Measurements from ENCODE around the gene DNAAF3. TPM values are rescaled to one million over a fixed set of nuclear protein-coding genes. Genes with fewer than 3 reads are reported as not detected.

Gene DNAAF3
- total and polyA plus RNA-seq, 4 donors, result 10.9 to 52.3 (median 13.7) TPM

DNA sequence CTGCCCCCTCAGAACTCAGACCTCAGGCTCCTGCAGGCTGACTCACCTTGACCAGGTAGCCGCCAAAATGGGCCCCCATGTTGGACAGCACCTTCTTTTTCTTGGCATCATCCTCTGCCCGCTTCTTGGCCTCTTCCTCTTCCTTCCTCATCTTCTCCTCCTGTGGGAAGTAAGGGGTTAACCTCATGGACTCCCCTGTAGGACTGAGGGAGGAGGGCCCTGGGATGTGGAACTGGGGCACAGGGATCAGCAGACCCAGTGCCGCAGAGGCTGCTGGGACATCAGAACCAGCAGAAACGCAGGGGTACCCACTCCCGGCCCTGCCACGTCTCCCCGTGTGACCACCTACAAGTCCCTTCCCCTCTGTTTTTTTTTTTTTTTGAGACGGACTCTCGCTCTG, 28.5 kb downstream of the DNAAF3 start:
- H3K4me1 ChIP-seq (ENCODE audit: control insufficient read depth in 5 of 5, insufficient read depth in 5 of 5, low read length in 5 of 5), result peaks cover 0 to 2% (median 0%) of the 10 kb centered on the region in 5 donors
- no peaks in the 10 kb centered on the region for H3K9me3 ChIP-seq (ENCODE audit: control insufficient read depth in 4 of 4, insufficient read depth in 3 of 4, low read length in 3 of 4)
- TF ChIP-seq, protein P1, sequence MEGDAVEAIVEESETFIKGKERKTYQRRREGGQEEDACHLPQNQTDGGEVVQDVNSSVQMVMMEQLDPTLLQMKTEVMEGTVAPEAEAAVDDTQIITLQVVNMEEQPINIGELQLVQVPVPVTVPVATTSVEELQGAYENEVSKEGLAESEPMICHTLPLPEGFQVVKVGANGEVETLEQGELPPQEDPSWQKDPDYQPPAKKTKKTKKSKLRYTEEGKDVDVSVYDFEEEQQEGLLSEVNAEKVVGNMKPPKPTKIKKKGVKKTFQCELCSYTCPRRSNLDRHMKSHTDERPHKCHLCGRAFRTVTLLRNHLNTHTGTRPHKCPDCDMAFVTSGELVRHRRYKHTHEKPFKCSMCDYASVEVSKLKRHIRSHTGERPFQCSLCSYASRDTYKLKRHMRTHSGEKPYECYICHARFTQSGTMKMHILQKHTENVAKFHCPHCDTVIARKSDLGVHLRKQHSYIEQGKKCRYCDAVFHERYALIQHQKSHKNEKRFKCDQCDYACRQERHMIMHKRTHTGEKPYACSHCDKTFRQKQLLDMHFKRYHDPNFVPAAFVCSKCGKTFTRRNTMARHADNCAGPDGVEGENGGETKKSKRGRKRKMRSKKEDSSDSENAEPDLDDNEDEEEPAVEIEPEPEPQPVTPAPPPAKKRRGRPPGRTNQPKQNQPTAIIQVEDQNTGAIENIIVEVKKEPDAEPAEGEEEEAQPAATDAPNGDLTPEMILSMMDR (IDR thresholded peaks at IDR 0.05; ENCODE audit: control extremely low read depth, extremely low read depth), result no peak
- no peak overlapping the region for H3K4me3 ChIP-seq
- ATAC-seq (ENCODE audit: insufficient read depth, low FRiP score) (no peak), DNase-seq (no peak)
- peaks cover 0 to 5% (median under 1%) of the 10 kb centered on the region in 3 donors for H3K27me3 ChIP-seq (ENCODE audit: control insufficient read depth in 3 of 3, insufficient read depth in 3 of 3, low read length in 2 of 3)
- no peak overlapping the region for H3K27ac ChIP-seq (ENCODE audit: low read depth in 1 of 2, low read length in 1 of 2)
- no peaks in the 10 kb centered on the region for H3K36me3 ChIP-seq (ENCODE audit: control insufficient read depth in 4 of 4, insufficient read depth in 4 of 4, low read length in 4 of 4)
- no peak overlapping the region for H3K9ac ChIP-seq (ENCODE audit: insufficient read depth in 1 of 2, low read length in 2 of 2)
- 41 to 63% methylated on average over 9 of the region's 9 CpGs for WGBS, 2 donors

- 77 to 84% methylated on average over 17 of the region's 17 CpGs for WGBS, 2 donors
- no peak overlapping the region for H3K27ac ChIP-seq (ENCODE audit: low read depth in 1 of 2, low read length in 1 of 2)
- H3K27me3 ChIP-seq (ENCODE audit: control insufficient read depth in 3 of 3, insufficient read depth in 3 of 3, low read length in 2 of 3), result peaks cover 0 to 3% (median 0%) of the 10 kb centered on the region in 3 donors
- H3K36me3 ChIP-seq (ENCODE audit: control insufficient read depth in 4 of 4, insufficient read depth in 4 of 4, low read length in 4 of 4), result no peaks in the 10 kb centered on the region
- DNase-seq (no peak), ATAC-seq (ENCODE audit: insufficient read depth, low FRiP score) (no peak)
- H3K4me1 ChIP-seq (ENCODE audit: control insufficient read depth in 5 of 5, insufficient read depth in 5 of 5, low read length in 5 of 5), result peaks cover 0 to 2% (median 0%) of the 10 kb centered on the region in 5 donors
- no peak overlapping the region for H3K9ac ChIP-seq (ENCODE audit: insufficient read depth in 1 of 2, low read length in 2 of 2)
- TF ChIP-seq, protein P1 (IDR thresholded peaks at IDR 0.05; ENCODE audit: control extremely low read depth, extremely low read depth), result no peak
- no peak overlapping the region for H3K4me3 ChIP-seq
- no peaks in the 10 kb centered on the region for H3K9me3 ChIP-seq (ENCODE audit: control insufficient read depth in 4 of 4, insufficient read depth in 3 of 4, low read length in 3 of 4)
Measured at GRCh38 chr19:55136399-55137102, 29.9 kb downstream of the DNAAF3 start.

GRCh38 chr19:55134736-55135135, 31.7 kb downstream of the DNAAF3 start:
- Histone ChIP-seq H3K4me1 (ENCODE audit: control insufficient read depth in 5 of 5, insufficient read depth in 5 of 5, low read length in 5 of 5) (peaks cover 0 to 2% (median 0%) of the 10 kb centered on the region in 5 donors), H3K9ac (ENCODE audit: insufficient read depth in 1 of 2, low read length in 2 of 2) (no peak overlapping the region), H3K9me3 (ENCODE audit: control insufficient read depth in 4 of 4, insufficient read depth in 3 of 4, low read length in 3 of 4) (no peaks in the 10 kb centered on the region), H3K36me3 (ENCODE audit: control insufficient read depth in 4 of 4, insufficient read depth in 4 of 4, low read length in 4 of 4) (no peaks in the 10 kb centered on the region), H3K27me3 (ENCODE audit: control insufficient read depth in 3 of 3, insufficient read depth in 3 of 3, low read length in 2 of 3) (peaks cover 0 to 6% (median 0%) of the 10 kb centered on the region in 3 donors), H3K27ac (ENCODE audit: low read depth in 1 of 2, low read length in 1 of 2) (no peak overlapping the region), H3K4me3 (no peak overlapping the region)
- 3 to 8% methylated on average over 1 to 2 of the region's 3 CpGs for WGBS, 2 donors
- no peak for DNase-seq
- TF ChIP-seq, protein P1 (IDR thresholded peaks at IDR 0.05; ENCODE audit: control extremely low read depth, extremely low read depth), result no peak
- no peak for ATAC-seq (ENCODE audit: insufficient read depth, low FRiP score)
